Measurements from ENCODE around the gene SPOPL.
"Not testable (repeated sequence)": the region's sequence is repeated elsewhere in the genome, so short reads cannot be mapped to it uniquely, and the experiment has no call there.

The SPOPL gene

GRCh38 chr2:138523018-138523672 lies 21.6 kb downstream of the SPOPL start:
- not testable (repeated sequence) for DNase-seq (ENCODE audit: low spot score); FAIRE-seq

- DNase-seq (ENCODE audit: low spot score); FAIRE-seq: not testable (repeated sequence)
Measured at GRCh38 chr2:138523673-138524042, 22.1 kb downstream of the SPOPL start.

- FAIRE-seq; DNase-seq (ENCODE audit: low spot score): not testable (repeated sequence)
Measured at GRCh38 chr2:138524353-138524752, 22.8 kb downstream of the SPOPL start.

GRCh38 chr2:138531913-138532312 lies 30.3 kb downstream of the SPOPL start:
- no peak for DNase-seq (ENCODE audit: low spot score)
- FAIRE-seq: no peak

- DNase-seq (ENCODE audit: low spot score): no peak
- FAIRE-seq: no peak
Measured at GRCh38 chr2:138534791-138535190, 33.2 kb downstream of the SPOPL start.

GRCh38 chr2:138536302-138536701 lies 34.7 kb downstream of the SPOPL start:
- FAIRE-seq (no peak), DNase-seq (ENCODE audit: low spot score) (no peak)

GRCh38 chr2:138536740-138537139 lies 35.2 kb downstream of the SPOPL start:
- FAIRE-seq (no peak), DNase-seq (ENCODE audit: low spot score) (no peak)

- DNase-seq (ENCODE audit: low spot score): no peak
- no peak for FAIRE-seq
Measured at GRCh38 chr2:138537170-138537915, 35.8 kb downstream of the SPOPL start.

- FAIRE-seq; DNase-seq (ENCODE audit: low spot score): not testable (repeated sequence)
Measured at GRCh38 chr2:138544206-138544605, 42.6 kb downstream of the SPOPL start.

GRCh38 chr2:138548796-138549195 lies 47.2 kb downstream of the SPOPL start:
- no peak for FAIRE-seq
- no peak for DNase-seq (ENCODE audit: low spot score)

GRCh38 chr2:138550172-138550571 lies 48.6 kb downstream of the SPOPL start:
- FAIRE-seq: no peak

GRCh38 chr2:138550670-138551287 lies 49.2 kb downstream of the SPOPL start:
- no peak for DNase-seq (ENCODE audit: low spot score)
- FAIRE-seq: no peak

More at GRCh38 chr2:138550172-138550571, 48.6 kb downstream of the SPOPL start:
- DNase-seq (ENCODE audit: low spot score): no peak

- no peak for FAIRE-seq
- no peak for DNase-seq (ENCODE audit: low spot score)
Measured at GRCh38 chr2:138554123-138554522, 52.6 kb downstream of the SPOPL start.

GRCh38 chr2:138559641-138560040 lies 58.1 kb downstream of the SPOPL start:
- DNase-seq (ENCODE audit: low spot score) (no peak), FAIRE-seq (no peak)

- FAIRE-seq: no peak
Measured at GRCh38 chr2:138564586-138565229, 63.1 kb downstream of the SPOPL start.

GRCh38 chr2:138565230-138565598 lies 63.6 kb downstream of the SPOPL start:
- DNase-seq (ENCODE audit: low spot score) (no peak), FAIRE-seq (no peak)

More at GRCh38 chr2:138564586-138565229, 63.1 kb downstream of the SPOPL start:
- no peak for DNase-seq (ENCODE audit: low spot score)

- no peak for FAIRE-seq
- no peak for DNase-seq (ENCODE audit: low spot score)
Measured at GRCh38 chr2:138572318-138572717, 70.7 kb downstream of the SPOPL start.

GRCh38 chr2:138577066-138577465 lies 75.5 kb downstream of the SPOPL start:
- DNase-seq (ENCODE audit: low spot score) (no peak), FAIRE-seq (no peak)

- FAIRE-seq: no peak
- DNase-seq (ENCODE audit: low spot score): no peak
Measured at GRCh38 chr2:138579556-138579955, 78.0 kb downstream of the SPOPL start.

GRCh38 chr2:138581909-138582308 lies 80.3 kb downstream of the SPOPL start:
- FAIRE-seq (no peak), DNase-seq (ENCODE audit: low spot score) (no peak)

- DNase-seq (ENCODE audit: low spot score): no peak
- FAIRE-seq: no peak
Measured at GRCh38 chr2:138589663-138590062, 88.1 kb downstream of the SPOPL start.

- FAIRE-seq (no peak), DNase-seq (ENCODE audit: low spot score) (no peak)
Measured at GRCh38 chr2:138596403-138596802, 94.8 kb downstream of the SPOPL start.
